A673 (cell line): Measurements from ENCODE around the gene CKMT2. TPM values are rescaled to one million over a fixed set of nuclear protein-coding genes. Genes with fewer than 3 reads are reported as not detected.

Experiments used
- BruUV-seq: library from RNA; stranded (reverse); fragments of 400-500 nt; replicated peaks from 2 replicates; lab custom pipeline; 2021; lab: Mats Ljungman, UMichigan
- CTCF ChIA-PET: fragments of 300-600 bp; sonication (Branson Sonifier 250); formaldehyde crosslinking; loops from one replicate; lab custom pipeline; 2022; ENCODE audit warnings: antibody characterized with exemption; lab: Charles Lee
- POLR2A ChIA-PET: fragments of 300-600 bp; sonication (Branson Sonifier 250); formaldehyde crosslinking; loops from one replicate; lab custom pipeline; 2022; ENCODE audit warnings: antibody characterized with exemption; ENCODE audit not compliant: low non-redundant PET; lab: Charles Lee
- DNase-seq: peaks from one replicate; pipeline ENCODE4 v3.0.0-alpha.2; 2015; ENCODE audit warnings: low spot score
- H3K27ac ChIP-seq: fragments of 200-600 bp; sonication (generic); 2 replicates; pipeline ENCODE4 v1.5.1; 2016; ENCODE audit warnings: mixed run types, low read depth, mild to moderate bottlenecking, mixed read lengths, antibody characterized with exemption, low read length; ENCODE audit not compliant: poor library complexity, severe bottlenecking
- H3K27me3 ChIP-seq: fragments of 200-600 bp; sonication (generic); replicated peaks from 2 replicates; pipeline ENCODE4 v1.6.1; 2017; ENCODE audit warnings: mixed run types, low read depth, mild to moderate bottlenecking, mixed read lengths, antibody characterized with exemption, low read length; ENCODE audit not compliant: insufficient read depth, poor library complexity
- H3K36me3 ChIP-seq: fragments of 200-600 bp; sonication (generic); 2 replicates; pipeline ENCODE4 v1.6.1; 2016; ENCODE audit warnings: mixed run types, mild to moderate bottlenecking, mixed read lengths, antibody characterized with exemption, low read length; ENCODE audit not compliant: insufficient read depth, poor library complexity, severe bottlenecking
- H3K4me1 ChIP-seq: fragments of 200-600 bp; sonication (generic); 2 replicates; pipeline ENCODE4 v1.6.1; 2017; ENCODE audit warnings: mixed run types, mild to moderate bottlenecking, mixed read lengths, antibody characterized with exemption, low read length; ENCODE audit not compliant: insufficient read depth, poor library complexity, severe bottlenecking
- H3K4me3 ChIP-seq: fragments of 200-600 bp; sonication (generic); 2 replicates; pipeline ENCODE4 v1.5.1; 2016; ENCODE audit warnings: low read depth, mixed run types, mild to moderate bottlenecking, mixed read lengths, low read length; ENCODE audit not compliant: poor library complexity, severe bottlenecking
- H3K9me3 ChIP-seq: fragments of 200-600 bp; sonication (generic); 2 replicates; pipeline ENCODE4 v1.6.1; 2016; ENCODE audit warnings: mixed run types, low read depth, mild to moderate bottlenecking, mixed read lengths, antibody characterized with exemption, low read length; ENCODE audit not compliant: poor library complexity, severe bottlenecking
- EZH2 ChIP-seq: fragments of 200-600 bp; sonication (generic); IDR thresholded peaks from 2 replicates; pipeline ENCODE4 v1.6.1; 2017; ENCODE audit warnings: borderline replicate concordance, low read depth, mild to moderate bottlenecking, mixed read lengths, antibody characterized with exemption, low read length; ENCODE audit not compliant: poor library complexity, severe bottlenecking
- intact Hi-C: fragments of 100-400 bp; cut with micrococcal nuclease; formaldehyde crosslinking; loops from one replicate; pipeline ENCODE4 v1.10.0; 2022; ENCODE audit not compliant: unreplicated experiment
- total RNA-seq: library from RNA; stranded (reverse); gene quantifications from 2 replicates; pipeline ENCODE4 v1.2.3, GENCODE V29; 2021
- TF ChIP-seq, protein P1 (sequence below): fragments of 300-800, 200-600 bp; sonication (generic); conservative IDR thresholded peaks from 2 replicates; pipeline ENCODE4 v1.5.1; 2017; ENCODE audit warnings: low read depth, mild to moderate bottlenecking, antibody characterized with exemption, low read length, moderate library complexity, mixed read lengths

Gene CKMT2
- total RNA-seq, 1 experiment from 2014 or later: not detected

DNA sequence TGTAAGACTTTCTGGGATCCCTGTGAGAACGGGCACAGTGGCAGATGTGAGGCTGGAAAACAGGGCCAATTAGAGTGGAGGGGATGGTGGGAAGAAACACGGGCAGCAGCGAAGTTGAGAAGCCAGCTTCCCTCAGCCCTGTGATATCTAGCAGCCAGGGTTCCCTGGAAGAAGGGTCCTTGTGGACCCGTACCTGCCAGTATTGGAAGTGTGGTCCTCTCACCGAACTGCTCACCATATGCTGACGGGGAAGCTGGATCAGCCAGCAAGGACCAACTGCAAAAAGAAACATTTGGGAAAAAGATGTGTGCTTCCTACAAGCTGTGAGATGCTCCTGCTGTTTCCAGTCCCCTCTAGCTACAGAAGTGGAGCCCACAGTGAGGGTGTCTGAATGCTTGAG, 13.6 kb downstream of the CKMT2 start:
- intact Hi-C loops: no loop called here
- POLR2A ChIA-PET: interaction anchor here (0.6 kb wide), 1 partner anchor 24 kb away, joined by 19 read pairs; no protein-coding TSS in a partner anchor
- H3K9me3 ChIP-seq: no peaks in the 10 kb centered on the region
- no peak overlapping the region for H3K27ac ChIP-seq
- no peaks in the 10 kb centered on the region for H3K27me3 ChIP-seq
- H3K4me1 ChIP-seq: no peaks in the 10 kb centered on the region
- H3K36me3 ChIP-seq: no peaks in the 10 kb centered on the region
- no peak overlapping the region for H3K4me3 ChIP-seq
- DNase-seq: no peak
- BruUV-seq: no TSS peak
- CTCF ChIA-PET: no interaction called here
- no peak for TF ChIP-seq EZH2
- TF ChIP-seq, protein P1, sequence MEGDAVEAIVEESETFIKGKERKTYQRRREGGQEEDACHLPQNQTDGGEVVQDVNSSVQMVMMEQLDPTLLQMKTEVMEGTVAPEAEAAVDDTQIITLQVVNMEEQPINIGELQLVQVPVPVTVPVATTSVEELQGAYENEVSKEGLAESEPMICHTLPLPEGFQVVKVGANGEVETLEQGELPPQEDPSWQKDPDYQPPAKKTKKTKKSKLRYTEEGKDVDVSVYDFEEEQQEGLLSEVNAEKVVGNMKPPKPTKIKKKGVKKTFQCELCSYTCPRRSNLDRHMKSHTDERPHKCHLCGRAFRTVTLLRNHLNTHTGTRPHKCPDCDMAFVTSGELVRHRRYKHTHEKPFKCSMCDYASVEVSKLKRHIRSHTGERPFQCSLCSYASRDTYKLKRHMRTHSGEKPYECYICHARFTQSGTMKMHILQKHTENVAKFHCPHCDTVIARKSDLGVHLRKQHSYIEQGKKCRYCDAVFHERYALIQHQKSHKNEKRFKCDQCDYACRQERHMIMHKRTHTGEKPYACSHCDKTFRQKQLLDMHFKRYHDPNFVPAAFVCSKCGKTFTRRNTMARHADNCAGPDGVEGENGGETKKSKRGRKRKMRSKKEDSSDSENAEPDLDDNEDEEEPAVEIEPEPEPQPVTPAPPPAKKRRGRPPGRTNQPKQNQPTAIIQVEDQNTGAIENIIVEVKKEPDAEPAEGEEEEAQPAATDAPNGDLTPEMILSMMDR: no peak

DNA sequence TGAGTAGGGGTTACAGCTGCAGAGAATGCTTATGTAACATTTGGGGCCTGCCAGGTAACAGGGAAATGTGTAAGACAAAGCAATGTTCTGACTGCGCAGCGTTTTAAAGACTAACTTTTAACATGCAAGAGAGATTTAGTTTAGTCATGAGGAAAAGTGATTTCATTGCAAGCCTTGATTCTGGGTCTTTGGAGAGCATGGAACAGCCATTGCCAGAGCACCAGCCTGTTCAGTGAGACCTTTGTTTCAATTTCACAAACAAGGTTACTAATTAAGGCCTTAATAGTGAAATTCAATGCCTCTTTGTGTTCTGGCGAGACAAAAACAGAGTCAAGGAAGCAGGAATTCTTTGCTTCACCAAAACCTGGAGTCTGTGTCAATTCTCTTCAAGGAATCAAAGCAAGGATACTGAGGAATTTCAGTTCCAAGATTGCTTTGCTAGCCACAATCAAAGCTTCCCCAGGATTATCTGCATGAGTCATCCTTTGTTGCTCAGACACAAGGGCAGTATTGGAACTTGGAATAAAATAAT, 14.4 kb downstream of the CKMT2 start:
- DNase-seq: peak; percentile 10
- TF ChIP-seq, protein P1: no peak
- no peak for TF ChIP-seq EZH2
- Histone ChIP-seq H3K27ac (no peak overlapping the region), H3K27me3 (no peaks in the 10 kb centered on the region), H3K9me3 (no peaks in the 10 kb centered on the region), H3K4me1 (no peaks in the 10 kb centered on the region), H3K36me3 (no peaks in the 10 kb centered on the region), H3K4me3 (no peak overlapping the region)
- intact Hi-C loops: no loop called here
- no TSS peak for BruUV-seq
- CTCF ChIA-PET: no interaction called here
- POLR2A ChIA-PET: no interaction called here

DNA sequence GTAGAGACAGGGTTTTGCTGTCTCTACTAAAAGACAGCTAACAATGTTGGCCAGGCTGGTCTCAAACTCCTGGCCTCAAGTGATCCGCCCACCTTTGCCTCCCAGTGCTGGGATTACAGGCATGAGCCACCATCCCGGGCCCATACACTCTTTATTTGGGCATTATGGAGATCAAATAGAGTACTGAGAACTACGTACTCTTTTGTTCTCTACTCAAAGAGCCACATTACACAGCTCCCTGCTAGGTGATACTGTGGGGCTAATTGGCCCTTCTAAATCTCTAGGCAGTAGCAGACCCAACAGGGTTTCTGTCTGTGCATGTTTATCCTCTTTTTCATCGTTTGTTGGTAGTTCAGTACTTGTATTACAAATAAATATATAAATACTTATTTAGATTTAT, 16.1 kb downstream of the CKMT2 start:
- POLR2A ChIA-PET: no interaction called here
- CTCF ChIA-PET: no interaction called here
- no peak overlapping the region for H3K4me3 ChIP-seq
- H3K9me3 ChIP-seq: no peaks in the 10 kb centered on the region
- no TSS peak for BruUV-seq
- no peak for DNase-seq
- intact Hi-C loops: no loop called here
- no peak overlapping the region for H3K27ac ChIP-seq
- no peaks in the 10 kb centered on the region for H3K27me3 ChIP-seq
- H3K4me1 ChIP-seq: no peaks in the 10 kb centered on the region
- H3K36me3 ChIP-seq: no peaks in the 10 kb centered on the region
- no peak for TF ChIP-seq EZH2
- TF ChIP-seq, protein P1: no peak
